HG03196 (cell line): Measurements from ENCODE around the gene ITPK1.
"Not testable (repeated sequence)": the region's sequence is repeated elsewhere in the genome, so short reads cannot be mapped to it uniquely, and the experiment has no call there.

Experiments used
- ATAC-seq: cut with Tn5 transposase; IDR thresholded peaks from one replicate; pipeline ENCODE4 v1.9.1; 2021; ENCODE audit not compliant: unreplicated experiment

Gene ITPK1

DNA sequence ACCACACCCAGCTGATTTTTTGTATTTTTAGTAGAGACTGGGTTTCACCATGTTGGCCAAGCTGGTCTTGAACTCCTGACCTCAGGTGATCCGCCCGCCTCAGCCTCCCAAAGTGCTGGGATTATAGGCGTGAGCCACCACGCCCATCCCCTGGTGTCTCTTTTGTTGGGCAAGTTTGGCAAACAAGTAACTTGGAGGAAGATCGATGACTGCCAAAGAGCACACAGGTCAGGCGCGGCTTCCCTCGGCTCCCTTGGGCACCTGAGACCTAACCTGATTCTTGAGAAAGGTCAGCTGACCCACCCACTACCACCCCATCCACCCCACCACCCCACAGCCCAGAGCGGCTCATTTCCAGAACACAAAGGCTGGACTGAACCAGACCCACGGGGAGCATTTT lies 9.9 kb downstream of the ITPK1 start:
- ATAC-seq = not testable (repeated sequence)

GRCh38 chr14:93105362-93105761 lies 10.4 kb downstream of the ITPK1 start:
- ATAC-seq = no peak

GRCh38 chr14:93104961-93105360 lies 10.8 kb downstream of the ITPK1 start:
- ATAC-seq = no peak

DNA sequence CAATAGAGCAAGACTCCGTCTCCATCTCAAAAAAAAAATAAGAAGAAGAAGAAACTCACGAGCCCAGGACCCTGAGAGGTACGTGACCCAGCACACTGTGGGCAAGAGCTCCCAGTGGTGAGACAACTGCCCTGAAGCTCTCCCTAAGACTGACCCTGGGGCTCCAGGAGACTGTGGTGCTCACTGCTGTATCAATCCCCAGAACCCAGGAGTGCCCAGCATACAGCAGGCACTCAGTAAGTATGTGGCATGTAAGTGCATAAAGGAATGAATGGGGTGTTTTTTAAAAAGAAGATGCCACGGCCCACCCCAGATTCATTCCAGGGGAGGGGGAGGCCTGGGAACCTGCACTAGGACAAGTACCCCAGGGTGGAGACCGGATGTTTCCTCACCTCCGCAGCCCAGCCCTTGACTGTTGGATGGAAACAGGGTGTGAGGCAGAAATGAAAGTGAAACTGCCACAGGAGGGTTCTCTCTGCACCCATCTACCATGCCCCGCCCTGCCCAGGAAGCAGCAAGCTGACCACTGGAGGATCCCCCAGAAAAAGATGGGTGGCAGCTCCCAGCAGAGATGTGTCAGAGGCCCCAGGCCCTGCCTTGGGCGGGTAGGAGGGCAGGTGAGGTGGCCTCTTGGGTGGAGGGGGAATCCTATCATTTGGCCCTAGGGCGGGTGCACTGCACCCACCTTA lies 12.2 kb downstream of the ITPK1 start:
- ATAC-seq = peak; percentile 88

DNA sequence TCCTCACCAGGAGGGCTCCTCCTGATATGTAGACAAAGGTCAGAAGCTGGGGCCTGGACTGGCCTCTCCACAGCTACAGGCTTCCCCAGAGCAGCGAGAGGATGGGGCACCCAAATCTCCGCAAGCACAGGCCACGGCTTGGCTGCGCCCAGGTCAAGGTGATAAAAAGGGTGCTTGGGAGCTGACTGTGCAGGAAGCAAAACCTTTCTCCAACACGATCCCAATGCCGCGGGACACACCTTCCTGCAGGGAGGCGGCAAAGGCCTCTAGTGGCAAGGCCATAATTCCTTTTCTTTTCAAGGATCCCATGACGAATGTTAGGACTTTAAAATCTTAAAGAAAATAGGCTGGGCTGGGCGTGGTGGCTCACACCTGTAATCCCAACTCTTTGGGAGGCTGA lies 13.6 kb downstream of the ITPK1 start:
- ATAC-seq = no peak

DNA sequence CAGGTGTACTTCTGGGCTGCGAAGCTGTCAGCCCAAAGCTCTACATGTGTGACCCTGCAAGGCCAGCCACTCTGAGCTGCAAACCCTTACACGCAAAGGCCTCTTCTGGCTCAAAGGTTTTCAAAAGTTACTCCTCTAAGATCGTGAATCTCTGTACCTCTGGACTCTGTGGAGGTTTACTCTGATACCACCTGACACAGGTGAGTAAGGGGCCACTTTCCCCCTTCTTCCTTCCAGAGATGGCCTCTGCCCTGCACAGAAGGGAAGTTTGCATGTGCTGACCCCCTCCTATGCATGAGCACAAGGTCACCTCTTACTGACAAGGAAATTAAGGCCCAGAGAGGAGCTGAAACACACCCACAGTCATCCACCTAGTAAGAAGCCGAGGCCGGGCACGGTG lies 14.5 kb downstream of the ITPK1 start:
- ATAC-seq = no peak

- no peak for ATAC-seq
Observed at GRCh38 chr14:93100570-93100969, 15.2 kb downstream of the ITPK1 start.

- ATAC-seq = no peak
Observed at GRCh38 chr14:93100100-93100499, 15.6 kb downstream of the ITPK1 start.

GRCh38 chr14:93099643-93100042 lies 16.1 kb downstream of the ITPK1 start:
- no peak for ATAC-seq

DNA sequence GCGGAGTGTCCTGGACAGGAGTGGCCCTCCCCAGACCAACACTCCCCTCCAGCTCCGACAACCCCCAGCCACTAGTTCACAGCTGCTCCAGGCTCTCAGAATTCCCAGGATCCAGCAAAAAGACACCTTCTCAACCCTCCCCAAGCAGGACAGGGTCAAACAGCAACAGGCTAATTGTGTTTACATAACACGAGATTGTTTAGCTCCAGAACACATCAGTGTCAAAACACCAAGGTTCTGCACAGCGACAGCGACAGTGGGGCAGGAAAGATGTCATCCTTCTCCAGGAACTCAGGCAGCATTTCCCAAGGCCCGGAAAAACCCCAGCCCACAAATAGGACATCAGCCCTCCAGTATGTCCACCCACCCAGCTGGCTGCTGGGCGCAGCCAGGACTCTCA lies 16.5 kb downstream of the ITPK1 start:
- ATAC-seq = no peak

GRCh38 chr14:93096691-93097322 lies 18.9 kb downstream of the ITPK1 start:
- ATAC-seq = no peak

DNA sequence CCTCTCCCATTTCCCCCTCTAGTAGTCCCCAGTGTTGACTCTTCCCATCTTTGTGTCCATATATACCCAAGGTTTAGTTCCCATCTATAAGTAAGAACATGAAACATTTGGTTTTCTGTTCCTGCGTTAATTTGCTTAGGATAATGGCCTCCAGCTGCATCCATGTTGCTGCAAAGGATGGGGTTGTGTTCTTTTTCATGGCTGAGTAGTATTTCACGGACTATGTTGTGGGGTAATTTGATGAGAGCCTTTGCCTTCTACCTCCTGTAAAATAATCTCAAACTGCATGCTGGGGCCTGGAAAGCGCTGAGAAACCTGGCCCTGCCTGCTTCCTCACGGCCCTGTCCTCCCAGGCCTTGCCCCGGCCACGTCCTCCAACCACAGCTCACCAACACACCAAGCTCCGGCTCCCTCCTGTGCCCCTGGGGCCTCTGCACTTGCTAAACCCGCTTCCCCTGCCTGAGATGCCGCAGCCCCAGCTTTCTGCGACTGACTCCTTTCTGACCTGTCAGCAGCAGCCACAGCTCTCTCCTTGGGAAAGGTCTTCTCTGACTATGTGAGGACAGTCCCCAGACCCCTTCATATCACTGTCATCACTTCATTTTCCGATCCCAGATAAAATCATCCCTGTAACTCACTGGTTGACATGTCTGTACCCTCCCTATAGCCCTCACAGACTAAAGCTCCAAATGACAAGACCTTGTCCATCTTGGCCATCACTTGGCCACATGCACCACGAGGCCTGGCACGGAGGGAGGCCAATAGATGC lies 19.8 kb downstream of the ITPK1 start:
- no peak for ATAC-seq

GRCh38 chr14:93094121-93094918 lies 21.4 kb downstream of the ITPK1 start:
- ATAC-seq = no peak

- ATAC-seq = no peak
Observed at GRCh38 chr14:93092606-93093556, 22.8 kb downstream of the ITPK1 start.

DNA sequence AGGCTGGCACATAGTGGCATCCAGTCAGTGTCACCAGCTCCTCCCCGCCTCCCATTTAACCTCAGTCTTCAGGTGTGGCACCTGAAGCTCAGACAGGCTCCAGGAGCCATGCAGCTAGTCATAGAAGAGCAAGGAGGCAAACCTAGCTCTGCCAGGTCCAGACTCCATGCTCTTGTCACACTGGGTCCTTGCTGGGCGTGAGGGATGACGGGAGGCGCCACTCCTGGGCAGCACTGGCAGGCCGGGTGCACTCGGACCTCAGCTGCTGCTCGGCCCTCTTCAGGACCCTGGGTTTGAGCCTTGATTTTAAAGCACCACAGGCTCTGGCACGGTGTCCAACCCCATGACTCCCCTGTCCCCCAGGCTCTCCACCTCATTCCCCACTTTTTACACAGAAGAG lies 24.1 kb downstream of the ITPK1 start:
- no peak for ATAC-seq

- ATAC-seq = no peak
Observed at GRCh38 chr14:93090826-93091555, 24.7 kb downstream of the ITPK1 start.

DNA sequence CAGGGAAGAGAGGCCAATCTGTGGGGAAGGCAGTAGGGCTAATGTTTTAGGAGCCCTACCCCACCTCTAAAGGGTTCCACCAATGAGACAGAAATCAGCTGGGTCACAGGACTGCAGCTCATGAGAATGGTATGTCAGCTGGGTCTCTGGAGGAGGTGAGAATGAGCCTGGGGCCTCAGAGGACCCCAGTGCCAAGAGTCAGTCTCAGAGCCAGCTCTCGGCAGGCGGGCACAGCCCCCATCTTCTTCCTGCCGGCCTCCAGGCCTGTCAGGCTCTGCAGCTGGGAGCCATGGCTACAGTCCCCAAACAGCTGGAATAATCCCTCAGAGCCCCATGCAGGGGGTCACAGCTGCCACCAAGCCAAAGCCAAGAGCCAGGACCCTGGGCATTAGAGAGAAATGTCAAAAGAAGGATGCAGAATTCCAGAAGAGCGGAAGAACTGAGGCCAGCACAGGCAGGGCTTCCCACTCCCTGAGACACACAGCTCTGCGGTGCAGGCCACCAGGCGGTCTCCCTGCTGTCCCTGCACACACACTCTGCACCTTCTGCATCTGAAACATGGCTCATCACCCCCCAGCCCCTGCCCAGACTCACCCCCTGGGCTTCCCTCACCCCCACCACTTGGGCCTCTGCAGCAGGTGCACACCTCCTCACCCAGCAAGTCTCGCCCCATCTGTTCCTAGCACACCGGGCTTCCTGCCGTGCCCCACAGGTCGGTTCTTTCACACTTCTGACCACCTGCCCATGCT lies 26.0 kb downstream of the ITPK1 start:
- ATAC-seq = no peak

- peak; percentile 58 for ATAC-seq
Observed at GRCh38 chr14:93086441-93087055, 29.2 kb downstream of the ITPK1 start.
